HG03175 (cell line): ENCODE measurements around the gene BEND6.
A peak's percentile ranks its signal among the peaks of the same experiment; 100 is the strongest.
"Not testable (repeated sequence)": the region's sequence is repeated elsewhere in the genome, so short reads cannot be mapped to it uniquely, and the experiment has no call there.

Source experiments
- ATAC-seq: cut with Tn5 transposase; IDR thresholded peaks from one replicate; pipeline ENCODE4 v1.9.1; 2021; ENCODE audit warnings: mild to moderate bottlenecking, moderate library complexity; ENCODE audit not compliant: unreplicated experiment

BEND6 gene

GRCh38 chr6:57026001-57026400 lies 71.1 kb downstream of the BEND6 start:
- no peak for ATAC-seq

GRCh38 chr6:57027301-57027700 lies 72.4 kb downstream of the BEND6 start:
- no peak for ATAC-seq

GRCh38 chr6:57029213-57029612 lies 74.3 kb downstream of the BEND6 start:
- no peak for ATAC-seq

GRCh38 chr6:57033228-57033627 lies 78.3 kb downstream of the BEND6 start:
- ATAC-seq = no peak

- ATAC-seq = no peak
These were observed 80.6 kb downstream of the BEND6 start for GRCh38 chr6:57035549-57035948.

GRCh38 chr6:57038906-57039305 lies 84.0 kb downstream of the BEND6 start:
- ATAC-seq = no peak

GRCh38 chr6:57040011-57040410 lies 85.1 kb downstream of the BEND6 start:
- no peak for ATAC-seq

GRCh38 chr6:57044061-57044460 lies 89.2 kb downstream of the BEND6 start:
- not testable (repeated sequence) for ATAC-seq

GRCh38 chr6:57044568-57044967 lies 89.7 kb downstream of the BEND6 start:
- ATAC-seq = no peak

GRCh38 chr6:57046332-57047256 lies 91.7 kb downstream of the BEND6 start, which contains the start of gene KIAA1586:
Gene KIAA1586, plus strand, starts transcription at chr6:57046693. Its CDS starts 63 bp downstream, at chr6:57046756.
- ATAC-seq = peak; percentile 88

- peak; percentile 19 for ATAC-seq
These were observed 92.3 kb downstream of the BEND6 start for GRCh38 chr6:57047257-57047585.

GRCh38 chr6:57047859-57048258 lies 93.0 kb downstream of the BEND6 start:
- ATAC-seq = not testable (repeated sequence)

GRCh38 chr6:57048577-57048976 lies 93.7 kb downstream of the BEND6 start:
- no peak for ATAC-seq

GRCh38 chr6:57063847-57064246 lies 108.9 kb downstream of the BEND6 start:
- no peak for ATAC-seq

- ATAC-seq = no peak
These were observed 109.9 kb downstream of the BEND6 start for GRCh38 chr6:57064809-57065208.

- ATAC-seq = no peak
These were observed 113.2 kb downstream of the BEND6 start for GRCh38 chr6:57068061-57068460.

GRCh38 chr6:57069228-57069627 lies 114.3 kb downstream of the BEND6 start:
- ATAC-seq = no peak

GRCh38 chr6:57069920-57070331 lies 115.0 kb downstream of the BEND6 start:
- no peak for ATAC-seq

- no peak for ATAC-seq
These were observed 117.2 kb downstream of the BEND6 start for GRCh38 chr6:57072108-57072507.

- ATAC-seq = no peak
These were observed 119.5 kb downstream of the BEND6 start for GRCh38 chr6:57074383-57074782.

GRCh38 chr6:57075092-57075491 lies 120.2 kb downstream of the BEND6 start:
- no peak for ATAC-seq
